ENCODE results near the gene RBM6. TPM values are rescaled to one million over a fixed set of nuclear protein-coding genes. Genes with fewer than 3 reads are reported as not detected.

Gene RBM6
- total and polyA plus RNA-seq, 9 of the 15 experiments (the other 6 are each of a cell fraction or from before 2014, with no cell fraction given), result 19.9 to 82.2 (median 57.8) TPM

DNA sequence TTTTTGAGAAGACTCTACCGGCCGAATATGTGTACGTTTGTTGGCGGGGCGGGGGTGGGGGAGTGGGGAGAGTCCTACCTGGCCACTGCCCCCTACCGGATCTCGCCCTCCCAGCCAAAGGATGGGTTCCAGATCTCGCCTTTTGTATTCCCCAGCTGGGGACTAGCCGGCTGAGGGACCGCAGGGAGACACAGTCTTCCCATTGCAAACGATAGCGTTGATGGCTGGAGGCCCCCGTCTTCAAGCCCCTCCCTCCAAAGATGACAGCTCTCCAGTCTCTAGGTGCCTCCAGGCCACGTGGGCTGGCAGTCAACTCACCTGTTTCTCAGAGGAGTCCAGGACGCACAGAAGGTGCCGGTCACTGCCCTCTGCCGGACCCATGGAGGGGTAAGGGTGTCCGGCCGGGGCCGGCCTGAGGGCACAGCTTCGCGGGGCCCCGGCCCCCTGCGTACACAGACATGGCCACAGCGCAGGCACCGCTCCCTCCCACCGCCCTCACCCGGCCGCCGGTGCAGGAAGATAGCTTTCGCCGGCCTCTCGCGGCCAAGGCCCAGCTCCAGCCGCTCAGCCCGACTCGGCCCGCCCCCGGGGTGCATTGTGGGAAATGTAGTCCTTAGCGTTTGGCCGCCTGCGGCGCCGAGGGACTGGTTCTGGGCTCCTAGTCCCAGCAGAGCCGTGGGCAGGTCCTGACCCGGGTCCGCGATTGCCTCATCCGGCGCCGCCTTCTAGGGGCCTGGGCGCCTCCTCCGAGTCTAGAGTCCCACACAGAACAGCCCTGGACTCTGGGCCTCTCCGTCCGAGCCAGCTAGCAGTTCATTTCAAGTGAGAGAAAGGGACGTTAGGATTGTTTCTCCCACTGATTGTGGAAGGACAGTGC, 10.4 kb upstream of the RBM6 start, which contains the start of gene MON1A (continued):
- TF ChIP-seq, protein P1, sequence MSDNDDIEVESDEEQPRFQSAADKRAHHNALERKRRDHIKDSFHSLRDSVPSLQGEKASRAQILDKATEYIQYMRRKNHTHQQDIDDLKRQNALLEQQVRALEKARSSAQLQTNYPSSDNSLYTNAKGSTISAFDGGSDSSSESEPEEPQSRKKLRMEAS (CRISPR knock-in tag; IDR thresholded peaks at IDR 0.05), result peak; percentile 92
- TF ChIP-seq GTF2A2 (tag; IDR thresholded peaks at IDR 0.05), result no peak
- no peak for TF ChIP-seq HDGF (IDR thresholded peaks at IDR 0.05)
- TF ChIP-seq, protein P2, sequence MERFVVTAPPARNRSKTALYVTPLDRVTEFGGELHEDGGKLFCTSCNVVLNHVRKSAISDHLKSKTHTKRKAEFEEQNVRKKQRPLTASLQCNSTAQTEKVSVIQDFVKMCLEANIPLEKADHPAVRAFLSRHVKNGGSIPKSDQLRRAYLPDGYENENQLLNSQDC (CRISPR knock-in tag; IDR thresholded peaks at IDR 0.05), result no peak
- TF ChIP-seq, protein P3, sequence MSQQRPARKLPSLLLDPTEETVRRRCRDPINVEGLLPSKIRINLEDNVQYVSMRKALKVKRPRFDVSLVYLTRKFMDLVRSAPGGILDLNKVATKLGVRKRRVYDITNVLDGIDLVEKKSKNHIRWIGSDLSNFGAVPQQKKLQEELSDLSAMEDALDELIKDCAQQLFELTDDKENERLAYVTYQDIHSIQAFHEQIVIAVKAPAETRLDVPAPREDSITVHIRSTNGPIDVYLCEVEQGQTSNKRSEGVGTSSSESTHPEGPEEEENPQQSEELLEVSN (IDR thresholded peaks at IDR 0.05; ENCODE audit: borderline replicate concordance in 1 of 2, extremely low read depth in 1 of 2, insufficient read depth in 1 of 2, insufficient read length in 1 of 2, low read depth in 1 of 2, low read length in 1 of 2, poor library complexity in 1 of 2, severe bottlenecking in 1 of 2), result peak in 1 of 2 experiments; percentile 22
- no peak for TF ChIP-seq FOXJ3 (CRISPR knock-in tag; IDR thresholded peaks at IDR 0.05)
- TF ChIP-seq, protein P4, sequence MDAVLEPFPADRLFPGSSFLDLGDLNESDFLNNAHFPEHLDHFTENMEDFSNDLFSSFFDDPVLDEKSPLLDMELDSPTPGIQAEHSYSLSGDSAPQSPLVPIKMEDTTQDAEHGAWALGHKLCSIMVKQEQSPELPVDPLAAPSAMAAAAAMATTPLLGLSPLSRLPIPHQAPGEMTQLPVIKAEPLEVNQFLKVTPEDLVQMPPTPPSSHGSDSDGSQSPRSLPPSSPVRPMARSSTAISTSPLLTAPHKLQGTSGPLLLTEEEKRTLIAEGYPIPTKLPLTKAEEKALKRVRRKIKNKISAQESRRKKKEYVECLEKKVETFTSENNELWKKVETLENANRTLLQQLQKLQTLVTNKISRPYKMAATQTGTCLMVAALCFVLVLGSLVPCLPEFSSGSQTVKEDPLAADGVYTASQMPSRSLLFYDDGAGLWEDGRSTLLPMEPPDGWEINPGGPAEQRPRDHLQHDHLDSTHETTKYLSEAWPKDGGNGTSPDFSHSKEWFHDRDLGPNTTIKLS (IDR thresholded peaks at IDR 0.05; ENCODE audit: borderline replicate concordance, low read depth), result peak; percentile 67; the same call in 1 of the 2 replicates
- TF ChIP-seq, protein P5, sequence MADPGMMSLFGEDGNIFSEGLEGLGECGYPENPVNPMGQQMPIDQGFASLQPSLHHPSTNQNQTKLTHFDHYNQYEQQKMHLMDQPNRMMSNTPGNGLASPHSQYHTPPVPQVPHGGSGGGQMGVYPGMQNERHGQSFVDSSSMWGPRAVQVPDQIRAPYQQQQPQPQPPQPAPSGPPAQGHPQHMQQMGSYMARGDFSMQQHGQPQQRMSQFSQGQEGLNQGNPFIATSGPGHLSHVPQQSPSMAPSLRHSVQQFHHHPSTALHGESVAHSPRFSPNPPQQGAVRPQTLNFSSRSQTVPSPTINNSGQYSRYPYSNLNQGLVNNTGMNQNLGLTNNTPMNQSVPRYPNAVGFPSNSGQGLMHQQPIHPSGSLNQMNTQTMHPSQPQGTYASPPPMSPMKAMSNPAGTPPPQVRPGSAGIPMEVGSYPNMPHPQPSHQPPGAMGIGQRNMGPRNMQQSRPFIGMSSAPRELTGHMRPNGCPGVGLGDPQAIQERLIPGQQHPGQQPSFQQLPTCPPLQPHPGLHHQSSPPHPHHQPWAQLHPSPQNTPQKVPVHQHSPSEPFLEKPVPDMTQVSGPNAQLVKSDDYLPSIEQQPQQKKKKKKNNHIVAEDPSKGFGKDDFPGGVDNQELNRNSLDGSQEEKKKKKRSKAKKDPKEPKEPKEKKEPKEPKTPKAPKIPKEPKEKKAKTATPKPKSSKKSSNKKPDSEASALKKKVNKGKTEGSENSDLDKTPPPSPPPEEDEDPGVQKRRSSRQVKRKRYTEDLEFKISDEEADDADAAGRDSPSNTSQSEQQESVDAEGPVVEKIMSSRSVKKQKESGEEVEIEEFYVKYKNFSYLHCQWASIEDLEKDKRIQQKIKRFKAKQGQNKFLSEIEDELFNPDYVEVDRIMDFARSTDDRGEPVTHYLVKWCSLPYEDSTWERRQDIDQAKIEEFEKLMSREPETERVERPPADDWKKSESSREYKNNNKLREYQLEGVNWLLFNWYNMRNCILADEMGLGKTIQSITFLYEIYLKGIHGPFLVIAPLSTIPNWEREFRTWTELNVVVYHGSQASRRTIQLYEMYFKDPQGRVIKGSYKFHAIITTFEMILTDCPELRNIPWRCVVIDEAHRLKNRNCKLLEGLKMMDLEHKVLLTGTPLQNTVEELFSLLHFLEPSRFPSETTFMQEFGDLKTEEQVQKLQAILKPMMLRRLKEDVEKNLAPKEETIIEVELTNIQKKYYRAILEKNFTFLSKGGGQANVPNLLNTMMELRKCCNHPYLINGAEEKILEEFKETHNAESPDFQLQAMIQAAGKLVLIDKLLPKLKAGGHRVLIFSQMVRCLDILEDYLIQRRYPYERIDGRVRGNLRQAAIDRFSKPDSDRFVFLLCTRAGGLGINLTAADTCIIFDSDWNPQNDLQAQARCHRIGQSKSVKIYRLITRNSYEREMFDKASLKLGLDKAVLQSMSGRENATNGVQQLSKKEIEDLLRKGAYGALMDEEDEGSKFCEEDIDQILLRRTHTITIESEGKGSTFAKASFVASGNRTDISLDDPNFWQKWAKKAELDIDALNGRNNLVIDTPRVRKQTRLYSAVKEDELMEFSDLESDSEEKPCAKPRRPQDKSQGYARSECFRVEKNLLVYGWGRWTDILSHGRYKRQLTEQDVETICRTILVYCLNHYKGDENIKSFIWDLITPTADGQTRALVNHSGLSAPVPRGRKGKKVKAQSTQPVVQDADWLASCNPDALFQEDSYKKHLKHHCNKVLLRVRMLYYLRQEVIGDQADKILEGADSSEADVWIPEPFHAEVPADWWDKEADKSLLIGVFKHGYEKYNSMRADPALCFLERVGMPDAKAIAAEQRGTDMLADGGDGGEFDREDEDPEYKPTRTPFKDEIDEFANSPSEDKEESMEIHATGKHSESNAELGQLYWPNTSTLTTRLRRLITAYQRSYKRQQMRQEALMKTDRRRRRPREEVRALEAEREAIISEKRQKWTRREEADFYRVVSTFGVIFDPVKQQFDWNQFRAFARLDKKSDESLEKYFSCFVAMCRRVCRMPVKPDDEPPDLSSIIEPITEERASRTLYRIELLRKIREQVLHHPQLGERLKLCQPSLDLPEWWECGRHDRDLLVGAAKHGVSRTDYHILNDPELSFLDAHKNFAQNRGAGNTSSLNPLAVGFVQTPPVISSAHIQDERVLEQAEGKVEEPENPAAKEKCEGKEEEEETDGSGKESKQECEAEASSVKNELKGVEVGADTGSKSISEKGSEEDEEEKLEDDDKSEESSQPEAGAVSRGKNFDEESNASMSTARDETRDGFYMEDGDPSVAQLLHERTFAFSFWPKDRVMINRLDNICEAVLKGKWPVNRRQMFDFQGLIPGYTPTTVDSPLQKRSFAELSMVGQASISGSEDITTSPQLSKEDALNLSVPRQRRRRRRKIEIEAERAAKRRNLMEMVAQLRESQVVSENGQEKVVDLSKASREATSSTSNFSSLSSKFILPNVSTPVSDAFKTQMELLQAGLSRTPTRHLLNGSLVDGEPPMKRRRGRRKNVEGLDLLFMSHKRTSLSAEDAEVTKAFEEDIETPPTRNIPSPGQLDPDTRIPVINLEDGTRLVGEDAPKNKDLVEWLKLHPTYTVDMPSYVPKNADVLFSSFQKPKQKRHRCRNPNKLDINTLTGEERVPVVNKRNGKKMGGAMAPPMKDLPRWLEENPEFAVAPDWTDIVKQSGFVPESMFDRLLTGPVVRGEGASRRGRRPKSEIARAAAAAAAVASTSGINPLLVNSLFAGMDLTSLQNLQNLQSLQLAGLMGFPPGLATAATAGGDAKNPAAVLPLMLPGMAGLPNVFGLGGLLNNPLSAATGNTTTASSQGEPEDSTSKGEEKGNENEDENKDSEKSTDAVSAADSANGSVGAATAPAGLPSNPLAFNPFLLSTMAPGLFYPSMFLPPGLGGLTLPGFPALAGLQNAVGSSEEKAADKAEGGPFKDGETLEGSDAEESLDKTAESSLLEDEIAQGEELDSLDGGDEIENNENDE (IDR thresholded peaks at IDR 0.05; ENCODE audit: low read depth, low read length), result no peak
- no peak for TF ChIP-seq ZNF696 (CRISPR knock-in tag; conservative IDR thresholded peaks at IDR 0.05)
